NOMO-1 treated with dmso at 0.1 percent for 144 hours (cell line): ENCODE measurements around the gene ALDH3A1.
A peak's percentile ranks its signal among the peaks of the same experiment; 100 is the strongest.
"Not testable (repeated sequence)": the region's sequence is repeated elsewhere in the genome, so short reads cannot be mapped to it uniquely, and the experiment has no call there.

Source experiments
- DNase-seq: peaks from one replicate; lab custom pipeline; 2025; ENCODE audit not compliant: unreplicated experiment; lab: John Stamatoyannopoulos, UW

Gene ALDH3A1

GRCh38 chr17:19747829-19748806 lies at the start of gene ALDH3A1:
ALDH3A1 (minus strand) TSS chr17:19748298; CDS start chr17:19745129, 3,169 bp downstream.
- no peak for DNase-seq

- no peak for DNase-seq
Observed at GRCh38 chr17:19796457-19796856, 48.4 kb upstream of the ALDH3A1 start.

GRCh38 chr17:19791918-19792550 lies 43.9 kb upstream of the ALDH3A1 start:
- no peak for DNase-seq

- DNase-seq = no peak
Observed at GRCh38 chr17:19787733-19788357, 39.7 kb upstream of the ALDH3A1 start.

GRCh38 chr17:19785854-19786253 lies 37.8 kb upstream of the ALDH3A1 start:
- no peak for DNase-seq

- DNase-seq = no peak
Observed at GRCh38 chr17:19781488-19782458, 33.7 kb upstream of the ALDH3A1 start.

- DNase-seq = no peak
Observed at GRCh38 chr17:19780846-19781245, 32.7 kb upstream of the ALDH3A1 start.

- no peak for DNase-seq
Observed at GRCh38 chr17:19773534-19773933, 25.4 kb upstream of the ALDH3A1 start.

GRCh38 chr17:19771971-19772630 lies 24.0 kb upstream of the ALDH3A1 start:
- no peak for DNase-seq

- DNase-seq = no peak
Observed at GRCh38 chr17:19770985-19771735, 23.1 kb upstream of the ALDH3A1 start.

GRCh38 chr17:19769946-19770652 lies 22.0 kb upstream of the ALDH3A1 start:
- DNase-seq = no peak

- DNase-seq = no peak
Observed at GRCh38 chr17:19768046-19768782, 20.1 kb upstream of the ALDH3A1 start.

GRCh38 chr17:19766421-19767270 lies 18.5 kb upstream of the ALDH3A1 start:
- DNase-seq = peak; percentile 42

- no peak for DNase-seq
Observed at GRCh38 chr17:19766016-19766415, 17.9 kb upstream of the ALDH3A1 start.

- not testable (repeated sequence) for DNase-seq
Observed at GRCh38 chr17:19763991-19764390, 15.9 kb upstream of the ALDH3A1 start.

GRCh38 chr17:19763416-19763815 lies 15.3 kb upstream of the ALDH3A1 start:
- DNase-seq = no peak

- peak; percentile 46 for DNase-seq
Observed at GRCh38 chr17:19762515-19762961, 14.4 kb upstream of the ALDH3A1 start.
